ENCODE results near the gene CD99L2.

- TF ChIP-seq CTCF (IDR thresholded peaks at IDR 0.05; ENCODE audit: low read depth, low read length, missing input control), result no peak
- TF ChIP-seq MAX (IDR thresholded peaks at IDR 0.05), result no peak
- TF ChIP-seq GABPA (IDR thresholded peaks at IDR 0.05 in 1 of 2, conservative IDR thresholded peaks at IDR 0.05 in 1 of 2), result no peak
- TF ChIP-seq FOXA1 (IDR thresholded peaks at IDR 0.05), result no peak
- no peak for TF ChIP-seq TAF1 (conservative IDR thresholded peaks at IDR 0.05)
- TF ChIP-seq SP1 (IDR thresholded peaks at IDR 0.05), result no peak
Measured at GRCh38 chrX:150759568-150760416, 138.7 kb downstream of the CD99L2 start.
